HG03060 (cell line): Measurements from ENCODE around the gene PDSS1.

ENCODE experiments used
- ATAC-seq: cut with Tn5 transposase; IDR thresholded peaks from one replicate; pipeline ENCODE4 v1.9.1; 2021; ENCODE audit warnings: low read depth, moderate number of reproducible peaks; ENCODE audit not compliant: unreplicated experiment

Gene PDSS1

DNA sequence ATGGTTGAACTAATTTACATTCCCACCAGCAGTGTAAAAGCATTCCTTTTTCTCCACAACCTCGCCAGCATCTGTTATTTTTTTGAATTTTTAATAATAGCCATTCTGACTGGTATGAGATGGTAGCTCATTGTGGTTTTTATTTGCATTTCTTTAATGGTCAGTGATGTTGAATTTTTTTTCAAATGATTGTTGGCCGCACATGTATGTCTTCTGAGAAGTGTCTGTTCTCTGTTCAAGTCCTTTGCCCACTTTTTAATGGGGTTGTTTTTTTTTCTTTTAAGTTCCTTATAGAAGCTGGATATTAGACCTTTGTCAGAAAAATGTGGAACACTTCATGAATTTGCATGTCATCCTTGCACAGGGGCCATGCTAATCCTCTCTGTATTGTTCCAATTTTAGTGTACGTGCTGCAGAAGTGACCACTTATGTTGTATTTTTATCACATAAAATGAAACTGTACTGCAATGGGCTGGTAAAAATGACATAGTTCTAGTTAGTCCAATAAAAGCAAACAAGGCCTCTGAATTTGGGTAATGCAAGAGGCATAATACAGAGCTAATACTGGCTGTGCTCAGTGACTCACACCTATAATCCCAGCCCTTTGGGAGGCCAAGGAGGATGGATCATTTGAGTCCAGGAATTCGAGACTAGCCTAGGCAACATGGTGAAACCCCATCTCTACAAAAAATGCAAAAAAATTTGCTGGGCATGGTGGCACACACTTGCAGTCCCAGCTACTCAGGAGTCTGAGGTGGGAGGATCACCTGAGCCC, 92.9 kb downstream of the PDSS1 start:
- ATAC-seq = no peak

DNA sequence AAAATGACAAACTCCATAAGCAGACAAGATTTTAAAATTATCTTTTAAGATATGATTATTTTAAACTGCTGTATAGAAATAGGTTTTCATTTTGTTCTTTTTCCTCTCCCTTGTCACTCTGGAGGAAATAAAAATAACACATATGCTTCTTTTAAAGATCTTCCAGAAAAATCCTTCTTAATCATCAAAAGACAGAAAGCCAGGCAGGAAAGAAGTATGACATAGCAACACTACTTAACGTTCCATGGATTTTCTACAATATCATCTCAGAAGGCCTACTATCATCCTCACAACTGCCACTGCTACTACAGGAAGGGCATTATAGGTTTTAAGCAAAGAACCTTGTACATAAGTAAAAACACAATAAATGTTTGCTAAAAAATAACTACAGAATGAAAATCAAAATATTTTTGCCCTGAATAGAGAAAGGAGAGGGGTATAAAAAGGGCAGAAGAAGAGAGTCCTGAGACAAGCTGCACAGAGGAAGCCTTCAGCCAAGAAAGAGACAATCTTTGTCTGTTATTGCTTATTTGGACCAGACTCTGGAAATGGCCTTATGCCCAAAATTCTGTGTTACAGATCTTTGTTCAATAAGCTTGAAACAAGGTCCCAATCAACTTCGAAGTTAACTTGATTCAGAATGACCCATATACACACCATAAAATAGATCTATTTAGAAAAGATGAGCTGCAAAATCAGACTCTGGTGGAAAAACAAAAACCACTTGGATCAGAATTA, 95.4 kb downstream of the PDSS1 start:
- ATAC-seq = no peak
